NB4 (cell line): Measurements from ENCODE around the gene LSM3.

Source experiments
- DNase-seq: peaks from one replicate; pipeline ENCODE4 v3.0.0; 2010; ENCODE audit warnings: low read depth
- H3K4me3 ChIP-seq: one replicate; pipeline ENCODE4 v1.5.1; 2011; ENCODE audit warnings: mild to moderate bottlenecking, low read depth, low read length, moderate library complexity
- CTCF ChIP-seq: IDR thresholded peaks from one replicate; pipeline ENCODE4 v1.5.1; 2012; ENCODE audit warnings: low read depth, low read length
- MYC ChIP-seq: IDR thresholded peaks from 2 replicates; pipeline ENCODE4 v1.6.1; 2011; ENCODE audit warnings: low read depth, low read length
- POLR2A ChIP-seq: IDR thresholded peaks from 2 replicates; pipeline ENCODE4 v1.6.1; 2011; ENCODE audit warnings: mild to moderate bottlenecking; ENCODE audit not compliant: insufficient read length; ENCODE audit errors: extremely low read depth
- TF ChIP-seq, protein P1 (sequence below): IDR thresholded peaks from 2 replicates; pipeline ENCODE4 v1.6.1; 2011; ENCODE audit warnings: low read depth, low read length

The LSM3 gene

GRCh38 chr3:14148041-14148985, 30.3 kb upstream of the LSM3 start:
- H3K4me3 ChIP-seq, result no peak overlapping the region
- TF ChIP-seq, protein P1, sequence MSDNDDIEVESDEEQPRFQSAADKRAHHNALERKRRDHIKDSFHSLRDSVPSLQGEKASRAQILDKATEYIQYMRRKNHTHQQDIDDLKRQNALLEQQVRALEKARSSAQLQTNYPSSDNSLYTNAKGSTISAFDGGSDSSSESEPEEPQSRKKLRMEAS, result no peak
- TF ChIP-seq POLR2A (no peak), CTCF (no peak), MYC (no peak)
- DNase-seq, result no peak

DNA sequence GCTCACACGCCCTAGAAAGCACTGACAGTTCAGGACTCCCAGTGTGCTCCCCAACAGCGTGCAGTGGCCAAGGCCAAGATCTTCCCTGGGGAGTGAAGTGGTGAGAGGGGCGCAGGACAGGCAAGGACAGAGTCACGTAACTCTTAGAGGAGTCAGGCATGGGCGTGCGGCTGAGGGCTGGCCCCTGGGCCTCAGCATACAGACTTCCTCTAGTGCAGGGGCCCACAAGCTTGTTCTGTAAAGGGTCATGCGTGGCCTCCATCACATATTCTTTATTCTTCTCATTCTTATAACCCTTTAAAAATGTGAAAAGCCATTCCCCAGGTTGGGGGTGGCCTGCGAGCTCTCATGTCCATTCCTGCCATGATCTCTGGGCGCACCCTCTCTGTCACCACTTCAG, 28.5 kb upstream of the LSM3 start:
- H3K4me3 ChIP-seq, result no peak overlapping the region
- no peak for DNase-seq
- TF ChIP-seq MYC, result no peak
- TF ChIP-seq, protein P1, result no peak
- no peak for TF ChIP-seq CTCF
- TF ChIP-seq POLR2A, result no peak

- no peak overlapping the region for H3K4me3 ChIP-seq
- DNase-seq, result no peak
- no peak for TF ChIP-seq POLR2A
These were observed 28.0 kb upstream of the LSM3 start for GRCh38 chr3:14150491-14151230.

GRCh38 chr3:14151471-14152083, 27.0 kb upstream of the LSM3 start:
- H3K4me3 ChIP-seq, result no peak overlapping the region
- no peak for DNase-seq
- no peak for TF ChIP-seq CTCF
- TF ChIP-seq MYC, result no peak
- TF ChIP-seq POLR2A, result no peak
- TF ChIP-seq, protein P1, result no peak

GRCh38 chr3:14152233-14152962, 26.2 kb upstream of the LSM3 start:
- H3K4me3 ChIP-seq, result no peak overlapping the region
- DNase-seq, result peak; percentile 34
- no peak for TF ChIP-seq MYC
- peak; percentile 37 for TF ChIP-seq CTCF
- no peak for TF ChIP-seq POLR2A
- TF ChIP-seq, protein P1, result no peak

DNA sequence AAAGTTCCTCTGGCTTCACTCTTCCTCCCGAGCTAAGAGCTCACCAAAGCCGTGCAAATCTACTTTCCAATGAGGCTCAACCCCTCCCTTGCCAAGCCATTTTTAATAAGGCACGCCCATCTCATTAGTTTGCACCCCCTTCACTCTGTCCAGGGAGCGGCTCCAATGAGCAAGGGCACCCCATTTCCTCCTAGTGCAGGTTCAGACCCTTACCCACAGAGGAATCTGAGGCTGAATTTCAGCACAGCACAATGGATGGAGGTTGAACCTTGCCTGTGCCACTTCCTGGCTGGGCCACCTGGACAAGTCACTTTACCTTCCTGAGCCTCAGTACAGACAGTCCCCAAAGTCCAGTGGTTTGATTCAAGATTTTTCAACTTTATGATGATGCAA, 25.7 kb upstream of the LSM3 start:
- H3K4me3 ChIP-seq, result no peak overlapping the region
- TF ChIP-seq MYC (no peak), POLR2A (no peak), CTCF (no peak)
- TF ChIP-seq, protein P1, result no peak

More for the DNA sequence above, 25.7 kb upstream of the LSM3 start:
- no peak for DNase-seq
